Activated naive CD8-positive, alpha-beta T cell (primary cell): Measurements from ENCODE around the gene TRAK2.

ENCODE experiments used
- H3K27ac Mint-ChIP-seq: one replicate; pipeline ENCODE4 v1.8.0; 2021; ENCODE audit warnings: mixed read lengths
- H3K27me3 Mint-ChIP-seq: one replicate; pipeline ENCODE4 v1.8.0; 2021; ENCODE audit warnings: mixed read lengths
- H3K36me3 Mint-ChIP-seq: one replicate; pipeline ENCODE4 v1.8.0; 2021; ENCODE audit warnings: mixed read lengths
- H3K4me1 Mint-ChIP-seq: one replicate; pipeline ENCODE4 v1.8.0; 2021; ENCODE audit warnings: low read depth, mixed read lengths
- H3K4me3 Mint-ChIP-seq: one replicate; pipeline ENCODE4 v1.8.0; 2021; ENCODE audit warnings: mild to moderate bottlenecking, mixed read lengths
- H3K9me3 Mint-ChIP-seq: one replicate; pipeline ENCODE4 v1.8.0; 2021; ENCODE audit warnings: low read depth, mixed read lengths

The TRAK2 gene

GRCh38 chr2:201344663-201345366 is 106.4 kb downstream of the TRAK2 start:
- Mint-ChIP-seq H3K9me3 (no peaks in the 10 kb centered on the region), H3K4me1 (no peaks in the 10 kb centered on the region), H3K27me3 (no peaks in the 10 kb centered on the region), H3K36me3 (peaks cover 44% of the 10 kb centered on the region), H3K4me3 (no peak overlapping the region), H3K27ac (no peak overlapping the region)

GRCh38 chr2:201343559-201343958 is 107.7 kb downstream of the TRAK2 start:
- H3K9me3 Mint-ChIP-seq, result no peaks in the 10 kb centered on the region
- no peak overlapping the region for H3K4me3 Mint-ChIP-seq
- no peak overlapping the region for H3K27ac Mint-ChIP-seq
- no peaks in the 10 kb centered on the region for H3K27me3 Mint-ChIP-seq
- peaks cover 46% of the 10 kb centered on the region for H3K36me3 Mint-ChIP-seq
- H3K4me1 Mint-ChIP-seq, result no peaks in the 10 kb centered on the region

- Mint-ChIP-seq H3K9me3 (no peaks in the 10 kb centered on the region), H3K4me3 (no peak overlapping the region), H3K27ac (no peak overlapping the region), H3K36me3 (peaks cover 52% of the 10 kb centered on the region), H3K4me1 (no peaks in the 10 kb centered on the region), H3K27me3 (no peaks in the 10 kb centered on the region)
Measured at GRCh38 chr2:201342923-201343322, 108.3 kb downstream of the TRAK2 start.

GRCh38 chr2:201329409-201329808 is 121.8 kb downstream of the TRAK2 start:
- H3K4me1 Mint-ChIP-seq, result peaks cover 9% of the 10 kb centered on the region
- H3K27ac Mint-ChIP-seq, result no peak overlapping the region
- no peaks in the 10 kb centered on the region for H3K27me3 Mint-ChIP-seq
- peaks cover 25% of the 10 kb centered on the region for H3K36me3 Mint-ChIP-seq
- peaks cover 10% of the 10 kb centered on the region for H3K9me3 Mint-ChIP-seq
- H3K4me3 Mint-ChIP-seq, result no peak overlapping the region

GRCh38 chr2:201327678-201328077 is 123.6 kb downstream of the TRAK2 start:
- Mint-ChIP-seq H3K4me3 (no peak overlapping the region), H3K9me3 (peaks cover 13% of the 10 kb centered on the region), H3K27me3 (no peaks in the 10 kb centered on the region), H3K36me3 (peaks cover 35% of the 10 kb centered on the region), H3K4me1 (peaks cover 9% of the 10 kb centered on the region), H3K27ac (no peak overlapping the region)
